ENCODE measurements around the gene RAD51D. TPM values are rescaled to one million over a fixed set of nuclear protein-coding genes. Genes with fewer than 3 reads are reported as not detected.
A peak's percentile ranks its signal among the peaks of the same experiment; 100 is the strongest.

The RAD51D gene
- 13.2 TPM for total RNA-seq
- long read RNA-seq, full-length matches to known transcripts: 16 of 25 reads
- long read RNA-seq, partial matches to known transcripts: 2 of 25 reads
- long read RNA-seq, other reads (novel, unspliced or antisense): 7 of 25 reads

GRCh38 chr17:35119370-35120165 lies at the start of gene RAD51D:
Gene RAD51D, minus strand, starts transcription at chr17:35119860. Its CDS starts 247 bp downstream, at chr17:35119613.
- TF ChIP-seq CTCF (IDR thresholded peaks at IDR 0.05): peak; percentile 92
- H3K27me3 ChIP-seq (ENCODE audit: low read depth): no peaks in the 10 kb centered on the region
- peak; percentile 98 for ATAC-seq
- no peaks in the 10 kb centered on the region for H3K9me3 ChIP-seq
- H3K4me1 ChIP-seq: peaks cover 20% of the 10 kb centered on the region
- H3K4me3 ChIP-seq: peak within 1 kb of the TSS; percentile 78
- intact Hi-C loops (cut with DNase I): no loop called here
- peak; percentile 85 for DNase-seq
- peak within 1 kb of the TSS; percentile 87 for H3K27ac ChIP-seq
- no peaks in the 10 kb centered on the region for H3K36me3 ChIP-seq

- Histone ChIP-seq H3K27ac (no peak overlapping the region), H3K36me3 (no peaks in the 10 kb centered on the region), H3K4me1 (peaks cover 11% of the 10 kb centered on the region), H3K27me3 (ENCODE audit: low read depth) (no peaks in the 10 kb centered on the region), H3K9me3 (no peaks in the 10 kb centered on the region), H3K4me3 (no peak overlapping the region)
- DNase-seq (no peak), ATAC-seq (no peak)
- no peak for TF ChIP-seq CTCF (IDR thresholded peaks at IDR 0.05)
- intact Hi-C loops (cut with DNase I): no loop called here
Observed at GRCh38 chr17:35167666-35168065, 48.0 kb upstream of the RAD51D start.

- H3K9me3 ChIP-seq: no peaks in the 10 kb centered on the region
- no peaks in the 10 kb centered on the region for H3K36me3 ChIP-seq
- no peak overlapping the region for H3K27ac ChIP-seq
- TF ChIP-seq CTCF (IDR thresholded peaks at IDR 0.05): no peak
- no peaks in the 10 kb centered on the region for H3K27me3 ChIP-seq (ENCODE audit: low read depth)
- H3K4me1 ChIP-seq: peaks cover 9% of the 10 kb centered on the region
- ATAC-seq (no peak), DNase-seq (no peak)
- intact Hi-C loops (cut with DNase I): no loop called here
- H3K4me3 ChIP-seq: no peak overlapping the region
Observed at GRCh38 chr17:35167046-35167445, 47.4 kb upstream of the RAD51D start.

GRCh38 chr17:35166526-35166925 lies 46.9 kb upstream of the RAD51D start:
- Histone ChIP-seq H3K27ac (no peak overlapping the region), H3K4me1 (peaks cover 4% of the 10 kb centered on the region), H3K27me3 (ENCODE audit: low read depth) (no peaks in the 10 kb centered on the region), H3K4me3 (no peak overlapping the region), H3K9me3 (no peaks in the 10 kb centered on the region), H3K36me3 (no peaks in the 10 kb centered on the region)
- TF ChIP-seq CTCF (IDR thresholded peaks at IDR 0.05): no peak
- DNase-seq (no peak), ATAC-seq (no peak)
- intact Hi-C loops (cut with DNase I): no loop called here

- no peak for TF ChIP-seq CTCF (IDR thresholded peaks at IDR 0.05)
- no peak for ATAC-seq
Observed at GRCh38 chr17:35164716-35165115, 45.1 kb upstream of the RAD51D start.

More at GRCh38 chr17:35164716-35165115, 45.1 kb upstream of the RAD51D start:
- intact Hi-C loops (cut with DNase I): no loop called here
- Histone ChIP-seq H3K4me1 (no peaks in the 10 kb centered on the region), H3K27ac (no peak overlapping the region), H3K9me3 (no peaks in the 10 kb centered on the region), H3K4me3 (no peak overlapping the region), H3K27me3 (ENCODE audit: low read depth) (no peaks in the 10 kb centered on the region), H3K36me3 (no peaks in the 10 kb centered on the region)
- DNase-seq: no peak

All from lower lobe of right lung (tissue), 2 donors.